HG03432 (cell line): Measurements from ENCODE around the gene SENP5.
"Not testable (repeated sequence)": the region's sequence is repeated elsewhere in the genome, so short reads cannot be mapped to it uniquely, and the experiment has no call there.

Source experiments
- ATAC-seq: cut with Tn5 transposase; IDR thresholded peaks from one replicate; pipeline ENCODE4 v1.9.1; 2021; ENCODE audit warnings: mild to moderate bottlenecking, moderate library complexity; ENCODE audit not compliant: unreplicated experiment

SENP5 gene, protein sequence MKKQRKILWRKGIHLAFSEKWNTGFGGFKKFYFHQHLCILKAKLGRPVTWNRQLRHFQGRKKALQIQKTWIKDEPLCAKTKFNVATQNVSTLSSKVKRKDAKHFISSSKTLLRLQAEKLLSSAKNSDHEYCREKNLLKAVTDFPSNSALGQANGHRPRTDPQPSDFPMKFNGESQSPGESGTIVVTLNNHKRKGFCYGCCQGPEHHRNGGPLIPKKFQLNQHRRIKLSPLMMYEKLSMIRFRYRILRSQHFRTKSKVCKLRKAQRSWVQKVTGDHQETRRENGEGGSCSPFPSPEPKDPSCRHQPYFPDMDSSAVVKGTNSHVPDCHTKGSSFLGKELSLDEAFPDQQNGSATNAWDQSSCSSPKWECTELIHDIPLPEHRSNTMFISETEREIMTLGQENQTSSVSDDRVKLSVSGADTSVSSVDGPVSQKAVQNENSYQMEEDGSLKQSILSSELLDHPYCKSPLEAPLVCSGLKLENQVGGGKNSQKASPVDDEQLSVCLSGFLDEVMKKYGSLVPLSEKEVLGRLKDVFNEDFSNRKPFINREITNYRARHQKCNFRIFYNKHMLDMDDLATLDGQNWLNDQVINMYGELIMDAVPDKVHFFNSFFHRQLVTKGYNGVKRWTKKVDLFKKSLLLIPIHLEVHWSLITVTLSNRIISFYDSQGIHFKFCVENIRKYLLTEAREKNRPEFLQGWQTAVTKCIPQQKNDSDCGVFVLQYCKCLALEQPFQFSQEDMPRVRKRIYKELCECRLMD

DNA sequence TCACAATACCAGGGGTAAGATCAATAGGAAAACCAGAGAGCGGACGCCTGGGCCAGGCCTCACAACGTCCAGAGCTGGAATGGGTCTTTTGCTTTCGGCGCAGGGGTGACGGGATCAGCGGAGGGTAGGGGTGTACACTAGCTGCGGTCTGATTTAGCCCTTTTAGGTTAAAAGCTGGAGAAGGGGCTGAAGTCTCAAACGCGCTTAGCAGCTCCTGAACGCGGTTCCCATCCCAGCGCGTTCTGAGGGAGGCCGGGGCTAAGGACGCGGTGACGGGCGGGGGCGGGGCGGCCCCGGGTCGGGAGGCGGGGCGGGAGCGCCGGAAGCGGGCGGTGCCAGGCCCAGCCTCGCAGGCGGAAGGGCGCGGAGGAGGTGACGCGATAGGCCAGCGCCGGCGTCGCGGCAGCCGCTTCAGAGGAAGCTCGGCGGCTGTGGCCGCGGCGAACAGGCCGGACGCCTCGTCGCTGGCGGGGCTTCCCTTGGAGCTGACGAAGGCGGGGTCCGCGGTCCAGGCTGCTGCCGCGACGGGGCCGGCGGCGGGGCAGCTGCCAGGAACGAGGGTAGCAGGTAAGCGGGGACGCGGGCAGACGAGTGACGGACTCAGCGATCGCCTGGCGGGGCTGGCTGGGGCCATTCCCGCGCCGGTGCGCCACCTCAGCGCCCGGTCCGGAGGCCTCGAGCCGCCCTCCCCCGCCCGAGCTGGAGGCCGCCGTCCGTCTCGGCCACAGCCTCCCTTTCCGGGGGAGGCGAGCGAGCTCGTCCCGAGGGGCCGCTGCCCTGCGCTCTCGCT lies at the start of gene SENP5:
Gene SENP5, plus strand, starts transcription at position 414 of the 790 bp plus-strand sequence. CDS start 17,262 bp downstream, outside the sequence.
- ATAC-seq, result peak; percentile 94

DNA sequence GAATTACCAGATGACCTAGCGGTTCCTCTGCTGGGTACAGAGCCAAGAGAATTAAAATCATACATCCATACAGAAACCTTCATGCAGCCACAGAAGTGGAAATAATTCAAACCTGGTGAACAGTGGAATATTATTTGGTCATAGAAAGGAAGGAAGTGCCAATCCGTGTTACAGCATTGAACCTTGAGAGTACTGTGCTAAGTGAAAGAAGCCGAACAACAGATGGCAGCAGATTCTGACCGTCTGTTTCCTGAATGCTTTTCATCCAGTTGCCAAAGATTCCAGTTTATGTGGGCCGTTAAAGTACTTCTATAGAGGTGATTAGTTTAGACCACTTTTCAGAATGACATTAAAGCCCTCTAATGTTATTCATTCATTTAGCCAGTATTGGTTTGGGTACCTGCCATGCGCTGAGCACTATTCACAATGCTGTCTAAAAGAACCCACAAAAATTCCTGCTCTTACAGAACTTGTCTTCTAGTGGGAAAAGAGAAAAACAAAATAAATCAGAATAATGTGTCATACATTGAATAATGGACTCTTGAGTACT lies 45.8 kb upstream of the SENP5 start:
- no peak for ATAC-seq

DNA sequence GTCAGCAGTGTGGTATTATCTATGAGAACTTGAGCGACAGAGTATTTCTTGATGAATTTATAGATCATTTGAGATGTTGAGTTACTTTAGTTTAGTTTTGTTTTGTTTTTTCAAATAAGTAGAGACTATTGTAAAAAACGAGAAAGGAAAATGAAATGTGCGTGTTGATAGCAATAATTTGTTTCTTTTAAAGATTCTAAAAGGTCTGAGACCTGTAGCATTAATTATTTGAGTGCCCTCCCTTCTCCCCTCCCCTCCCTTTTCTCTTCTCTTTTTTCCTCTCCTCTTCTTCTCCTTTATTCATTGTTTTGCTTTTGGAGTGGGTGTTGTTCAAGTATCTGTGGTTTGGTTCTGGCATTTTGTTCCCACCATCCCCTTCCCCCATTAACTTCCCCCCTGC lies 38.1 kb upstream of the SENP5 start:
- ATAC-seq, result not testable (repeated sequence)

DNA sequence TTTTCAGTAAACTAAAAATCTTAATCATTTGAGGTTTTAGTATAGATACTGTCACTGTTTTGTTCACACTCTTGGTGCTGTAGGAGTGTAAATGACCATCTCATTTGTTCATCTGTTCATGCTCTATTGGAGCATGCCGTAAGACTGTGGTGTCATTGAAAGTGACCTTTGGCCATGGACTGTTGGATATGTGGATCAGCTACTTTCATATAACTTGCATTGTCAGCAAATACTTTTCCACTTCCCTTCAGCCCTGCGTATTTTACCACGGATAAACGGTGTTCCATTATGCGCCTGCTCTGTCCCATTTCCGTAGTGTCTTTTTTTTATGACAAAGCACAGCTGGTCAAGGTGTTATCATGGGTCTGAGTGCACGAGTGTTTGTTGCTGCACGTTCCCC lies 32.6 kb upstream of the SENP5 start:
- no peak for ATAC-seq

DNA sequence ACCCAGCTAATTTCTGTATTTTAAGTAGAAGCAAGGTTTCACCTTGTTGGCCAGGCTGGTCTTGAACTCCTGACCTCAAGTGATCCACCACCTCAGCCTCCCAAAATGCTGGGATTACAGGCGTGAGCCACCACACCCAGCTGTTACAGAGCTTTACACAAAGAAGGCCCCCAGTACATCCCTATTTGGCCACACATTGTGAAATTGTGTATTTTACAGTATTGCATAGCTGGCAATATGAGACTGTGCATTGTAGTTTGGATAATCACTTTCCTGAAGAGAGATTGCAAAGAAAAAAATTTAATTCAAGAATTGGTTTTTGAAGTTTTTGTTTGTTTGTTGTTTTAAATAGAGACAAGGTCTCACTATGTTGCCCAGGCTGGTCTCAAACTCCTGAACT lies 31.1 kb upstream of the SENP5 start:
- not testable (repeated sequence) for ATAC-seq

DNA sequence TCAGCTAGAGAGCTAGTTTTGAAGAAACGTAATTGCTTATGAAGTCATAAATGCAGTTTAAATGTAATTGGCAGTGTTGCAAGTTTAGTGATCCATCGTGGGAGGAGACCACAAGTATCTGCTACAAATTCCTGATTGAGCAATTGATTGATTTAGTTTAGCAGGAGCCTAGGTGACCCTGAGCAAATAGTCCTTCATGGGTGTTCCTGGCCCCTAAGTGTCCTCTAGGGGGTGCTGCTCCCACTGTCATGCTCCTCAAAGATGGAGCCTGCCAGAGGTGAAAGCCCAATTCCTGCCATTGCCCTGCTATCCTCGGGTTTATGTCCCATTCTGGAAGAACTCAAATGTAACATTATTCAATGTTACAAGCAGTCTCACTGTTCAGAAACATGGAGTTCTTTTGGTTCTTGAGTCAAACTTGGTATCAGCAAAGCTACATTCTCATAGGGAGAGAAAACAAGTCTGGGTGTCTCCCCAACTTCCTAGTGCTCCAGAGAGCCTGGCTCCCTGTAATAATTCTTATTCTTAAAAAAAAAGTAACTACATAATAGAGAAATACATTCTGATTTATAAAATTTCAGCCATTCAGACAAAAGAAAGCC lies 29.8 kb upstream of the SENP5 start:
- peak; percentile 51 for ATAC-seq

DNA sequence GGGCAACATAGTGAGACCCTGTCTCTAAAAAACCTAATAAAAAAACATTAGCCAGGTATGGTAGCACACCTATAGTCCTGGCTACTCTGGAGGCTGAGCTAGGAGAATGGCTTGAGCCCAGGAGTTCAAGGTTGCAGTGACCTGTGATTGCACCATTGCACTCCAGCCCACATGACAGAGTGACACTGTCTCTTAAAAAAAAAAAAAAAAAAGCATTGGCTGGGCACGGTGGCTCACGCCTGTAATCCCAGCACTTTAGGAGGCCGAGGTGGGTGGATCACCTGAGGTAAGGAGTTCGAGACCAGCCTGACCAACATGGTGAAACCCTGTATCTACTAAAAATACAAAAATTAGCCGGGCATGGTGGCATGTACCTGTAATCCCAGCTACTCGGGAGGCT lies 28.4 kb upstream of the SENP5 start:
- ATAC-seq, result not testable (repeated sequence)

DNA sequence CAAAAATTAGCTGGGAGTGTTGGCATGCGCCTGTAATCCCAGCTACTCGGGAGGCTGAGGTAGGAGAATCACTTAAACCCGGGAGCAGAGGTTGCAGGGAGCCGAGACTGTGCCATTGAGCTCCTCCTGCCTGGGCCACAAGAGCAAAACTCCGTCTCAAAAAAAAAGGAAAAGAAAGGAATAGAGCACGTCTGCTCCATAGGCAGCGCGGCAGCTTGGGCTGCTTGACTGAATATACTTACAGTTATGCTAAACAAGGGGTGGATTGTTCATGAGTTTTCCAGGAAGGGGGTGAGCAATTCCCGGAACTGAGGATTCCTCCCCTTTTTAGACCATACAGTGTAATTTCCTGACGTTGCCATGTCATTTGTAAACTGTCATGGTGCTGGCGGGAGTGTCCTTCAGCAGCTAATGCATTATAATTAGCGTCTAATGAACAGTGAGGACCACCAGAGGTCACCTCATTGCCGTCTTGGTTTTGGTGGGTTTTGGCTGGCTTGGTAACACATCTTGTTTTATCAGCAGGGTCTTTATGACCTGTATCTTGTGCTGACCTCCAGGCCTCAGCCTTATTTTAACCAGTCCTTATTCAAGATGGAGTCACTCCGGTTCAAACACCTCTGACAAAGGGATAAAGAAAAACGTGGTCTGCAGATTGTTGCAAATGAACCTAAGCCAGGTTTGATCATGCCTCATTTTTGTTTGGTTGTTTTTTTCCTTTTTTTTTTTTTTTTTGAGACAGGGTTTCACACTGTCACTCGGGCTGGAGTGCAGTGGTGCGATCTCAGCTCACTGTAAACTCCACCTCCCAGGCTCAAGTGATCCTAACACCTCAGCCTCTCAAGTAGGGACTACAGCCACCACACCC lies 24.9 kb upstream of the SENP5 start:
- no peak for ATAC-seq

DNA sequence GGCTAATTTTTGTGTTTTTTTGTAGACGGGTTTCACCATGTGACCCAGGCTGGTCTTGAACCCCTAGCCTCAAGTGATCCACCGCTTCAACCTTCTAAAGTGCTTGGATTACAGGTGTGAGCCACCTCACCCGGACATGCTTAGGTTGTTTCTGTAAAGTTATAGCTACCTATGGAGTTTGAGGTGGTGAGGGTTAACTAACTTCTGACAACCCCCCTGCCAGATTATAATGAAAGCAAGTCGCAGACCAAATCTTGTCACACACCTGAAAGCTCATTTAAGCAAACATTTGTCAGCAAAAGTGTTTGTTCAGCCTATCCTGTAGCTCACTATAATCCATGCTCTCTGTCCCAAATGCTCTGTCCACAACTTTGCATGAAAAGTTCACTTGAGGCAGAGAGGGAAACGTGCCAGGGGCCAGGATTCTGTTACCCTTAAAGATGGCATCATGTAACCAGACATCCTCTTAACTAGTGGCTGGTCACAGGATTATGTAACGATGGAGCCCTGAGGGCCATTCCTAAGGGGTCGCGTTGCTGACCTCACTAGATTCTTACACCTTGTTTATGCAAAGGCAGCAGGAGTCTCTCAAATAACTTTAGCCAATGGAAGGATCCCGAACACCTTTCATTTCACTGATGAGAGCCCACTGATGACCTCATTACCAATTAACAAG lies 24.1 kb upstream of the SENP5 start:
- no peak for ATAC-seq

DNA sequence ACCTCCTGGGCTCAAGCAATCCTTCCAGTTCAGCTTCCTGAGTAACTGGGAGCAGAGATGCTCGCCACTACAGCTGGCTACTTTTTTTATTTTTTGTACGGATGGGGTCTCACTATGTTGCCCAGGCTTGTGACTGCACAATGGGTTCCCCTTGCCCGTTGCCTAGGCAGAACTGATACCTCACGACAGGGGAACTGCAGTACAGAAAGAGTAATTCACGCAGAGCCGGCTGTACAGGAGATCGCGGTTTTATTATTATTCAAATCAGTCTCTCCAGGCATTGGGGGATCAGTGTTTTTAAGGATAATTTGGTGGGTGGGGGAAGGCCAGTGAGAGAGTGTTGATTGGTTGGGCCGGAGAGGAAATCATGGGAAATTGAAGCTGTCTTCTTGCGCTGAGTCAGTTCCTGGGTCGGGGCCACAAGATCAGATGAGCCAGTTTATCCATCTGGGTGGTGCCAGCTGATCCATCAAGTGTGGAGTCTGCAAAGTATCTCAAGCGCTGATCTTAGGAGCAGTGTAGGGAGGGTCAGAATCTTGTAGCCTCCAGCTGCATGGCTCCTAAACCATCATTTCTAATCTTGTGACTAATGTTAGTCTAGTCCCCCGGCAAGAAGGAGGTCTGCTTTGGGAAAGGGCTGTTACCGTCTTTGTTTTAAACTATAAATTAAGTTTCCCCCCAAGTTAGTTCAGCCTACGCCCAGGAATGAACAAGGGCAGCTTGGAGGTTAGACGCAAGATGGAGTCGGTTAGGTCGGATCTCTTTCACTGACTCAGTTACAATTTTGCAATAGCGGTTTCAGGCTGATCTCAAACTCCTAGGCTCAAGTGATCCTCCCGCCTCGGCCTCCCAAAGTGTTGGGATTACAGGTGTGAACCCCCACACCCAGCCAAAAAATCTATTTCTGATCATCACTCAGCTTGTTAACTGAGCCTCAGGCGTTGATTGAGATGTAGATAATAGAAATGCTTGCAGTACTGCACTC lies 23.2 kb upstream of the SENP5 start:
- ATAC-seq, result not testable (repeated sequence)

DNA sequence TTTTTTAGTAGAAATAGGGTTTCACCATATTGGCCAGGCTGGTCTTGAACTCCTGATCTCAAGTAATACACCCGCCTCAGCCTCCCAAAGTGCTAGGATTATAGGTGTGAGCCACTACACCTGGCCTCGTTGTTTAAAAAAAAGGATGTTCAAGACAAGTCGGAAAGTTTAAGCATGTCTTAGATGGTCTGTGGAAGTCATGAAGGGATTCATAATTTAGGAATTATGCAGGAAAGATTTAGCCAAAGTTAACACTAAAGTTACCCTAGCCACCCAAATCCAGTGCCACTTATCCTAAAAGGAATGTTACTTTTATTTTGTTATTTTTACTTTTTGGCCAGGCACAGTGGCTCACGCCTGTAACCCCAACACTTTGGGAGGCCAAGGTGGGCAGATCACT lies 19.3 kb upstream of the SENP5 start:
- not testable (repeated sequence) for ATAC-seq

DNA sequence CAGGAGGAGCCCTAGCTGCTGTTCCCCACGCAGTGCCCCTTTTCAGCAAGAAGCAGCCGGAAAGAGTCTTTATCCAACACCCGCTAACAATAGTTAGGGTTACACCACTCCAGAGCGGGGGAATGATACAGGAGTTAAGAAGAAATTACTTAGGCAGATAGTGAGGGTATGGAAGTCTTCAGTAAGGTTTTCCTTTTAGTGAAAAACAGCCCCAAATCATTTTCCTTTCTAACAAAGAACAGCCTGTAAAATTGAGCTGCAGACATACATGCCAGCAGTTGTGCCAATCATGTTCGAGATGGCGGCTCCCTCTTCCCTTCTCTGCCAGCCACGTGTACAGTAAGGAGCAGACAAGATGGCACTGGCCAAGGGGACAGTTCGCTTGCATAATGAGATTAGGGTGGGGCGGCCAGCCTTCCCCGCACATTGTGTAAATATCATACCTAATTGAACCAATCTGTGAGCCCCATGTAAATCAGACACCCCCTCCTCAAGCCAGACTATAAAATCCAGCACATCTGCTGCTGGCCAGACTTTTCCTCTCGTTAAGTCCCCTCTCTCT lies 18.5 kb upstream of the SENP5 start:
- no peak for ATAC-seq

DNA sequence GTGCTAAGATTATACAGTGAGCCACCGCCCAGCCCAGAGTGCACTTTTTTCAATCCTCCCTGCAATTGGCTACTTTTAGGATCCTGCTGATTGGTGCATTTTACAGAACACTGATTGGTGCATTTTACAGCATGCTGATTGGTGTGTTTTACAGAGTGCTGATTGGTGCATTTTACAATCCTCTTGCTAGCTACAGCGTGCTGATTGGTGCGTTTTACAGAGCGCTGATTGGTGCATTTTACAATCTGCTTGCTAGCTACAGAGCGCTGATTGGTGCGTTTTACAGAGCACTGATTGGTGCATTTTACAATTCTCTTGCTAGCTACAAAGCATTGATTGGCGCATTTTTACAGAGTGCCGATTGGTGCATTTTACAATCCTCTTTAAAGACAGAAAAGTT lies 4.7 kb upstream of the SENP5 start:
- not testable (repeated sequence) for ATAC-seq

DNA sequence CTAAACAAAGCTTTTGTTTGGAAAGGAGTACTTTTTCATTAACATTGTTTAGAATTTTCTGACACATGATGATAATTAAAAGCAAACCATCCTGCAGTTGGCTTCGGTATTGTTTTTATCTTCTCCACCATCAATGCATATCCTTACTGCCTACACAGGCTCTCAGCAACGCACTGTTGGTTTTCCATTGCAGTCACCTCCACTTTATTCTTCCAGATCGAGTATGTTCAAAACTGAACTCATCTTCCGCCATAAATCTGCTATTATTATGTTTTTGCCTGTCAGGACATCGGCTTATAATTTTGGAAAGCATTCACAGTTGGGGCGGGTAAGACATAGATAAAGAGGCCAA lies 589 bp upstream of the SENP5 start:
- no peak for ATAC-seq

DNA sequence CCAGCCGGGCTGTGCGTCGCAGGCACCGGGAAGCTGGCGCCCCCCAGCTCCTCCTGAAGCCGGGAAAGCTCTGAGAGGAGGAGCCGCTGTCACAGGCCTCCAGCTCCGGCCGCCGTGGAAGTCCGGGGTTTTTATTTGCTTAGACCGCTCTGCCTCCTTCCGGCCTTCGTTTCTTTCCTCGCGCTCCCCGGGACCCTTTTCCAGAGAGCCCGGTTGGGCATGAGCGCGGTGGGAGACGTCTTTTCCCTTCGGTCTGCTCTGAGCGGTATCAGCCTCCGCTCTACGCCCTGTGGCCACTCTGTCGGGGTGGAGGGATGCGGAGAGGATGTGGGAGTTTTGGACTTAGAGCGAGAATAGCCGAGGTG lies 559 bp downstream of the SENP5 start:
- peak; percentile 25 for ATAC-seq

DNA sequence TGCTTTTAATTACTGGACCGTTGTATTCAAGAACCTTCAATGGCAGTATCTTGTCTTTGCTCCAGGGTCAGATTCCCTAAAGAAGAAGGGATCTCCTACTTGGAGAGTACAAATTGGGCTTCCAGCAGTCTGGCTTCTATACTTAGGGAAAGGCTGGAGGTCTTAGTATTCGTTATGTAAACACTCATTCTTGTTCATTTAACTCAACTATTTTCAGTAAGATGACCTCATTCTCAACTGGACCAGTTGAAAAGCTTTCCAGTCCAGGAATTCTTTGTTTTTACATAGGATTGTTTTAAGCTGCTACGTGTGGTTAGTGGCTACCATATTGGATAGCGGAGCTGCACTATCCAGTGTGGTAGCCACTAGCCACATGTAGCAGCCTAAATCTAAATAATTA lies 4.6 kb downstream of the SENP5 start:
- no peak for ATAC-seq

DNA sequence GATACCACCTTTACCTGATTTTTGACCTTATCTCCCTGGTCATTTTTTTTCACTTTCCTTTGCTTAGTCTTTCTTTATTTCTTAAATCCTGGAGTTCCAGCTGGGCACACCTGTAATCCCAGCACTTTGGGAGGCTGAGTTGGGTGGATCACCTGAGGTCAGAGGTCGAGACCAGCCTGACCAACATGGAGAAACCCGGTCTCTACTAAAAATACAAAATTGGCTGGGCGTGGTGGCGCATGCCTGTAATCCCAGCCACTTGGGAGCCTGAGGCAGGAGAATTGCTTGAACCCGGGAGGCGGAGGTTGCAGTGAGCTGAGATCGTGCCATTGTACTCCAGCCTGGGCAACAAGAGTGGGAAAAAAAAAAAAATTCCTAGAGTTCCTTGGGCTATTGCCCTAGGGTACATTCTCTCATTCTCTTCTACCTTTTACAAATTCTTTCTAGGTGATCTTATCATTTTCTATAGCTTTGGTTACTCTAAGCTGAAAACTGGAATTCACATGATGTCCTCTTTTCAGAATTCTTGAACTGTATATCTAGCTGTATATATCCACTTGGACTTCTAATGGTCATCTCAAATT lies 6.9 kb downstream of the SENP5 start:
- not testable (repeated sequence) for ATAC-seq
